PC-9 (cell line): ENCODE data around the gene ACSM2A. TPM values are rescaled to one million over a fixed set of nuclear protein-coding genes. Genes with fewer than 3 reads are reported as not detected.
"Not testable (repeated sequence)": the region's sequence is repeated elsewhere in the genome, so short reads cannot be mapped to it uniquely, and the experiment has no call there.

ENCODE experiments used
- BruUV-seq: library from RNA; stranded (reverse); fragments of 400-500 nt; replicated peaks from 2 replicates; lab custom pipeline; 2021; lab: Mats Ljungman, UMichigan
- CTCF ChIA-PET: fragments of 300-600 bp; sonication (Branson Sonifier 250); formaldehyde crosslinking; loops from one replicate; lab custom pipeline; 2022; ENCODE audit warnings: antibody characterized with exemption; lab: Charles Lee
- POLR2A ChIA-PET: fragments of 300-600 bp; sonication (Branson Sonifier 250); formaldehyde crosslinking; loops from one replicate; lab custom pipeline; 2022; ENCODE audit warnings: antibody characterized with exemption; ENCODE audit not compliant: unreplicated experiment; lab: Charles Lee
- DNase-seq, 2 experiments: peaks; one replicate each; pipeline versions ENCODE4 v3.0.0 to v3.0.0-alpha.2; 2015 to 2022; ENCODE audit warnings: mixed read lengths in 1 of 2
- H2AFZ ChIP-seq: fragments of 200-600 bp; sonication (generic); 2 replicates; pipeline ENCODE4 v1.8.1; 2017; ENCODE audit warnings: antibody characterized with exemption
- H3F3A ChIP-seq: fragments of 200-600 bp; sonication (generic); 2 replicates; pipeline ENCODE4 v1.8.1; 2017; ENCODE audit warnings: antibody characterized with exemption, mild to moderate bottlenecking, low read depth; ENCODE audit not compliant: insufficient read depth
- H3K27ac ChIP-seq: fragments of 200-600 bp; sonication (generic); 2 replicates; pipeline ENCODE4 v1.6.1; 2016; ENCODE audit warnings: mixed run types
- H3K27me3 ChIP-seq: fragments of 200-600 bp; sonication (generic); 2 replicates; pipeline ENCODE4 v1.6.1; 2016; ENCODE audit warnings: low read depth, mixed run types; ENCODE audit not compliant: insufficient read depth
- H3K36me3 ChIP-seq: fragments of 200-600 bp; sonication (generic); 2 replicates; pipeline ENCODE4 v1.6.1; 2016; ENCODE audit warnings: low read depth, mixed run types
- H3K4me1 ChIP-seq: fragments of 200-600 bp; sonication (generic); replicated peaks from 2 replicates; pipeline ENCODE4 v1.6.1; 2016; ENCODE audit warnings: mixed run types; ENCODE audit not compliant: insufficient read depth
- H3K4me2 ChIP-seq: fragments of 200-600 bp; sonication (generic); 2 replicates; pipeline ENCODE4 v1.6.1; 2017; ENCODE audit warnings: mixed run types
- H3K4me3 ChIP-seq: fragments of 200-600 bp; sonication (generic); 2 replicates; pipeline ENCODE4 v1.6.1; 2016; ENCODE audit warnings: mixed run types
- H3K79me2 ChIP-seq: fragments of 200-600 bp; sonication (generic); 2 replicates; pipeline ENCODE4 v1.6.1; 2017; ENCODE audit warnings: low read depth, mixed run types
- H3K9me2 ChIP-seq: fragments of 200-600 bp; sonication (generic); 2 replicates; pipeline ENCODE4 v1.8.1; 2017; ENCODE audit warnings: mild to moderate bottlenecking; ENCODE audit not compliant: insufficient read depth
- H3K9me3 ChIP-seq: fragments of 200-600 bp; sonication (generic); 2 replicates; pipeline ENCODE4 v1.8.1; 2016; ENCODE audit warnings: low read depth; ENCODE audit not compliant: insufficient read depth
- H4K20me1 ChIP-seq: fragments of 200-600 bp; sonication (generic); 2 replicates; pipeline ENCODE4 v1.8.1; 2017; ENCODE audit not compliant: insufficient read depth
- intact Hi-C: fragments of 100-400 bp; cut with micrococcal nuclease; formaldehyde crosslinking; loops from one replicate; pipeline ENCODE4 v1.10.0; 2022; ENCODE audit not compliant: unreplicated experiment
- total RNA-seq: library from RNA; stranded (reverse); gene quantifications from 2 replicates; pipeline ENCODE4 v1.2.3, GENCODE V29; 2021

The ACSM2A gene
- total RNA-seq, 1 experiment from 2014 or later, result not detected

GRCh38 chr16:20468954-20469353 lies 17.6 kb downstream of the ACSM2A start:
- H3K79me2 ChIP-seq, H3K9me2 ChIP-seq, H3K4me3 ChIP-seq, H3K27ac ChIP-seq, H4K20me1 ChIP-seq, H3K9me3 ChIP-seq, H3K4me1 ChIP-seq, H3K36me3 ChIP-seq, intact Hi-C loops, H3F3A ChIP-seq, DNase-seq, H3K27me3 ChIP-seq, H3K4me2 ChIP-seq, BruUV-seq, POLR2A ChIA-PET, H2AFZ ChIP-seq: not testable (repeated sequence)
- CTCF ChIA-PET, result interaction anchor here (0.7 kb wide), 1 partner anchor 928 kb away, joined by 4 read pairs; no protein-coding TSS in a partner anchor

- H3K36me3 ChIP-seq, POLR2A ChIA-PET, H3K9me2 ChIP-seq, H3K4me2 ChIP-seq, H4K20me1 ChIP-seq, DNase-seq, H2AFZ ChIP-seq, H3K79me2 ChIP-seq, H3K27me3 ChIP-seq, H3K4me3 ChIP-seq, BruUV-seq, intact Hi-C loops, H3K9me3 ChIP-seq, H3K27ac ChIP-seq, H3F3A ChIP-seq, H3K4me1 ChIP-seq: not testable (repeated sequence)
- CTCF ChIA-PET, result interaction anchor here (0.7 kb wide), 1 partner anchor 929 kb away, joined by 4 read pairs; no protein-coding TSS in a partner anchor
Observed at GRCh38 chr16:20469930-20470329, 18.6 kb downstream of the ACSM2A start.

GRCh38 chr16:20470732-20471131 lies 19.4 kb downstream of the ACSM2A start:
- H2AFZ ChIP-seq, H3K27me3 ChIP-seq, H3K36me3 ChIP-seq, POLR2A ChIA-PET, DNase-seq, CTCF ChIA-PET, H3K9me3 ChIP-seq, H4K20me1 ChIP-seq, H3K4me3 ChIP-seq, intact Hi-C loops, BruUV-seq, H3F3A ChIP-seq, H3K4me1 ChIP-seq, H3K4me2 ChIP-seq, H3K79me2 ChIP-seq, H3K9me2 ChIP-seq, H3K27ac ChIP-seq: not testable (repeated sequence)

- CTCF ChIA-PET, result not testable (repeated sequence)
Observed at GRCh38 chr16:20477188-20477744, 25.9 kb downstream of the ACSM2A start.

GRCh38 chr16:20483989-20484388 lies 32.7 kb downstream of the ACSM2A start:
- H3K36me3 ChIP-seq, H3K27me3 ChIP-seq, BruUV-seq, H3K9me3 ChIP-seq, CTCF ChIA-PET, POLR2A ChIA-PET, H3K4me2 ChIP-seq, H4K20me1 ChIP-seq, H3F3A ChIP-seq, H2AFZ ChIP-seq, H3K9me2 ChIP-seq, H3K79me2 ChIP-seq, H3K27ac ChIP-seq, H3K4me3 ChIP-seq, DNase-seq, H3K4me1 ChIP-seq, intact Hi-C loops: not testable (repeated sequence)

More at GRCh38 chr16:20477188-20477744, 25.9 kb downstream of the ACSM2A start:
- POLR2A ChIA-PET, BruUV-seq, H3K36me3 ChIP-seq, H3K4me2 ChIP-seq, H3K9me2 ChIP-seq, H3K4me3 ChIP-seq, H3K4me1 ChIP-seq, H4K20me1 ChIP-seq, intact Hi-C loops, H3F3A ChIP-seq, DNase-seq, H2AFZ ChIP-seq, H3K27ac ChIP-seq, H3K9me3 ChIP-seq, H3K27me3 ChIP-seq, H3K79me2 ChIP-seq: not testable (repeated sequence)
